IMR-90 (cell line): ENCODE data around the gene STT3A. TPM values are rescaled to one million over a fixed set of nuclear protein-coding genes. Genes with fewer than 3 reads are reported as not detected.

Experiments used
- ATAC-seq: fragments of 200-7000 bp; cut with Tn5 transposase; 2 replicates; pipeline ENCODE4 v1.9.1; 2020; ENCODE audit warnings: low read depth, mild to moderate bottlenecking, moderate library complexity
- BruUV-seq: library from RNA; stranded (reverse); fragments of 400-500 nt; replicated peaks from 2 replicates; lab custom pipeline; 2021; lab: Mats Ljungman, UMichigan
- CTCF ChIA-PET: fragments of 300-600 bp; formaldehyde crosslinking; extraction: SDS; loops from one replicate; lab custom pipeline; 2021; ENCODE audit warnings: antibody characterized with exemption; lab: Yijun Ruan, JAX
- POLR2A ChIA-PET: fragments of 300-600 bp; sonication (Branson Sonifier 250); formaldehyde crosslinking; loops from one replicate; lab custom pipeline; 2022; ENCODE audit warnings: antibody characterized with exemption; ENCODE audit not compliant: unreplicated experiment; lab: Charles Lee
- DNase-seq: peaks from one replicate; pipeline ENCODE4 v3.0.0; 2013
- H2AFZ ChIP-seq: replicated peaks from 2 replicates; pipeline ENCODE3; 2013; ENCODE audit warnings: low read length, mild to moderate bottlenecking; ENCODE audit not compliant: poor library complexity
- H2AK5ac ChIP-seq: 2 replicates; pipeline ENCODE4 v1.6.1; 2013; ENCODE audit warnings: low read depth, low read length, inconsistent platforms
- H2AK9ac ChIP-seq: replicated peaks from 2 replicates; pipeline ENCODE3; 2013; ENCODE audit warnings: mild to moderate bottlenecking, low read depth, low read length, moderate library complexity; ENCODE audit not compliant: poor library complexity
- H2BK120ac ChIP-seq: 2 replicates; pipeline ENCODE4 v1.6.1; 2013; ENCODE audit warnings: low read depth, low read length, inconsistent platforms
- H2BK15ac ChIP-seq: 3 replicates; pipeline ENCODE4 v1.6.1; 2013; ENCODE audit warnings: low read depth, low read length, inconsistent platforms
- H2BK20ac ChIP-seq: 2 replicates; pipeline ENCODE4 v1.6.1; 2013; ENCODE audit warnings: low read depth, mild to moderate bottlenecking, inconsistent platforms, low read length, moderate library complexity
- H2BK5ac ChIP-seq: 2 replicates; pipeline ENCODE4 v1.6.1; 2013; ENCODE audit warnings: mild to moderate bottlenecking, low read depth, low read length, inconsistent platforms; ENCODE audit not compliant: poor library complexity, severe bottlenecking
- H3K14ac ChIP-seq: replicated peaks from 2 replicates; pipeline ENCODE4 v1.6.1; 2013; ENCODE audit warnings: low read depth, low read length, inconsistent platforms
- H3K18ac ChIP-seq: 2 replicates; pipeline ENCODE4 v1.6.1; 2013; ENCODE audit warnings: low read depth, low read length, control low read depth
- H3K23ac ChIP-seq: 2 replicates; pipeline ENCODE4 v1.6.1; 2013; ENCODE audit warnings: low read depth, low read length, inconsistent platforms
- H3K27ac ChIP-seq: 2 replicates; pipeline ENCODE4 v1.5.1; 2013; ENCODE audit warnings: mild to moderate bottlenecking, control low read depth, low read length; ENCODE audit not compliant: insufficient read depth
- H3K27me3 ChIP-seq: 2 replicates; pipeline ENCODE4 v1.6.1; 2013; ENCODE audit warnings: low read length; ENCODE audit not compliant: control insufficient read depth, insufficient read depth
- H3K36me3 ChIP-seq: 2 replicates; pipeline ENCODE4 v1.6.1; 2013; ENCODE audit warnings: low read length, mixed read lengths; ENCODE audit not compliant: control insufficient read depth, insufficient read depth
- H3K4ac ChIP-seq: 2 replicates; pipeline ENCODE4 v1.6.1; 2013; ENCODE audit warnings: low read depth, low read length, inconsistent platforms
- H3K4me1 ChIP-seq: 2 replicates; pipeline ENCODE4 v1.6.1; 2013; ENCODE audit warnings: low read length, mixed read lengths; ENCODE audit not compliant: control insufficient read depth, insufficient read depth
- H3K4me2 ChIP-seq: 2 replicates; pipeline ENCODE4 v1.6.1; 2013; ENCODE audit warnings: low read depth, mild to moderate bottlenecking, control low read depth, low read length, moderate library complexity
- H3K4me3 ChIP-seq: 2 replicates; pipeline ENCODE4 v1.5.1; 2013; ENCODE audit warnings: low read depth, mild to moderate bottlenecking, control low read depth, low read length, moderate library complexity; ENCODE audit not compliant: insufficient read depth
- H3K56ac ChIP-seq: 2 replicates; pipeline ENCODE4 v1.6.1; 2013; ENCODE audit warnings: low read length, inconsistent platforms; ENCODE audit not compliant: insufficient read depth; ENCODE audit errors: extremely low read depth
- H3K79me1 ChIP-seq, 2 experiments: 2 replicates each; pipeline ENCODE4 v1.6.1; 2013; ENCODE audit warnings: low read length in 2 of 2, inconsistent platforms in 1 of 2, low read depth in 1 of 2
- H3K9ac ChIP-seq: 2 replicates; pipeline ENCODE4 v1.6.1; 2013; ENCODE audit warnings: low read depth, low read length, control low read depth
- H3K9me1 ChIP-seq: 2 replicates; pipeline ENCODE4 v1.6.1; 2013; ENCODE audit warnings: low read length, inconsistent platforms; ENCODE audit not compliant: insufficient read depth
- H3K9me3 ChIP-seq: 2 replicates; pipeline ENCODE4 v1.6.1; 2013; ENCODE audit warnings: low read length; ENCODE audit not compliant: control insufficient read depth, insufficient read depth
- H4K20me1 ChIP-seq: 2 replicates; pipeline ENCODE4 v1.6.1; 2013; ENCODE audit warnings: low read length, inconsistent platforms; ENCODE audit not compliant: insufficient read depth
- H4K5ac ChIP-seq: 2 replicates; pipeline ENCODE4 v1.6.1; 2013; ENCODE audit warnings: mild to moderate bottlenecking, low read depth, low read length, control low read depth
- H4K8ac ChIP-seq, 2 experiments: 2 replicates each; pipeline ENCODE4 v1.6.1; 2013; ENCODE audit warnings: low read depth in 2 of 2, low read length in 2 of 2, control low read depth in 1 of 2, inconsistent platforms in 1 of 2
- H4K91ac ChIP-seq: 2 replicates; pipeline ENCODE4 v1.6.1; 2013; ENCODE audit warnings: low read depth, low read length, inconsistent platforms; ENCODE audit not compliant: insufficient read depth
- CTCF ChIP-seq: conservative IDR thresholded peaks from 2 replicates; pipeline ENCODE4 v1.5.1; 2012; ENCODE audit warnings: mild to moderate bottlenecking, low read depth, low read length, improper control_type of control experiment
- ELK1 ChIP-seq: fragments of 150-350 bp; IDR thresholded peaks from 2 replicates; pipeline ENCODE4 v1.6.1; 2016; ENCODE audit warnings: low read depth, mild to moderate bottlenecking, low read length, moderate library complexity, borderline replicate concordance
- MXI1 ChIP-seq: IDR thresholded peaks from 2 replicates; pipeline ENCODE4 v1.6.1; 2012; ENCODE audit warnings: low read depth, mild to moderate bottlenecking, low read length, moderate library complexity, borderline replicate concordance
- POLR2A ChIP-seq: IDR thresholded peaks from 2 replicates; pipeline ENCODE4 v1.6.1; 2012; ENCODE audit warnings: mild to moderate bottlenecking, low read depth, low read length
- RCOR1 ChIP-seq: IDR thresholded peaks from 2 replicates; pipeline ENCODE4 v1.6.1; 2012; ENCODE audit warnings: mild to moderate bottlenecking, low read length, improper control_type of control experiment; ENCODE audit not compliant: insufficient replicate concordance
- WGBS, 2 experiments: methylation state at CpG; one replicate each; pipeline versions ENCODE4 v1.1.5 to v1.1.7; 2013; ENCODE audit warnings: missing lambda C conversion rate in 2 of 2; ENCODE audit not compliant: insufficient read length in 1 of 2; ENCODE audit errors: extremely low coverage in 2 of 2; 5-methylcytosine and 5-hydroxymethylcytosine counted together
- dilution Hi-C: fragments of 300-500 bp; cut with HindIII; formaldehyde crosslinking; loops from one replicate; pipeline ENCODE4 v1.14.3; 2018; ENCODE audit warnings: low sequenced_read_pairs; ENCODE audit not compliant: unreplicated experiment
- in situ Hi-C: fragments of 300-500 bp; cut with MboI; formaldehyde crosslinking; loops from 3 replicates; pipeline ENCODE4 v1.14.3; 2019; ENCODE audit warnings: low sequenced_read_pairs, inconsistent platforms, mixed read lengths
- intact Hi-C: fragments of 100-400 bp; cut with micrococcal nuclease; formaldehyde crosslinking; loops from 2 replicates; pipeline ENCODE4 v1.10.0; 2022
- polyA plus RNA-seq, 3 experiments: library from polyadenylated mRNA; depleted of rRNA; stranded (reverse); fragments of >200 nt; gene quantifications; 2 replicates each; pipeline ENCODE4 v1.2.3, GENCODE V29; 2012; ENCODE audit warnings: low replicate concordance in 1 of 3
- total RNA-seq: library from RNA; depleted of rRNA; stranded (reverse); fragments of >200 nt; gene quantifications from 2 replicates; pipeline ENCODE4 v1.2.3, GENCODE V29; 2012

The STT3A gene
- total and polyA plus RNA-seq, 2 of the 4 experiments (the other 2 are of a cell fraction) = 180 to 387 TPM

DNA sequence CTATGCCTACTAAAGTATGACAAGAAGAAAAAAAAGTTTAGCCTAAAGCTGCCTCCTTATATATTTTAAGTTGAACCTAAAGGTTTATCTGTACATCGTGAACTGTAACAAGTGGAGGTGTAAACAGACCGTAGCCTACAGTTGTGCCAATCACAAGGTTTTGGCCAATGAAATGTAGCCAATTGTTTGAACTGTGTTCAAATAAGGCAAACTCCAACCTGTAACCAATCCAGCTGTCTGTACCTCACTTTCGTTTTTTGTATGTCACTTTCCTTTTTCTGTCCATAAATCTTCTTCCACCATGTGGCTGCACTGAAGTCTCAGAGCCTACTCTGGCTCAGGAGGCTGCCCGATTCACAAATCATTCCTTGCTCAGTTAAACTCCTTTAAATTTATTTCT lies 30.2 kb upstream of the STT3A start:
- in situ Hi-C loops (no loop called here), dilution Hi-C loops (no loop called here), intact Hi-C loops (loop anchor here (10.0 kb wide), 1 partner anchor 598 kb away; no protein-coding TSS in a partner anchor)
- Histone ChIP-seq H3K9me3 (no peaks in the 10 kb centered on the region), H3K36me3 (no peaks in the 10 kb centered on the region), H3K23ac (no peak overlapping the region), H3K56ac (no peak overlapping the region), H3K9me1 (no peaks in the 10 kb centered on the region), H3K14ac (no peak overlapping the region), H3K27me3 (no peaks in the 10 kb centered on the region; the same call in 1 of the 2 replicates), H3K18ac (no peak overlapping the region), H2AFZ (no peak overlapping the region), H3K4ac (no peak overlapping the region), H4K8ac (no peak overlapping the region), H2BK5ac (no peak overlapping the region), H3K4me2 (no peak overlapping the region), H3K27ac (no peak overlapping the region), H3K9ac (no peak overlapping the region), H3K4me3 (no peak overlapping the region), H2AK5ac (no peak overlapping the region), H4K20me1 (no peaks in the 10 kb centered on the region), H4K91ac (no peak overlapping the region), H4K5ac (no peak overlapping the region), H3K4me1 (no peaks in the 10 kb centered on the region), H2BK20ac (no peak overlapping the region), H3K79me1 (no peaks in the 10 kb centered on the region), H2AK9ac (no peak overlapping the region), H2BK120ac (no peak overlapping the region), H2BK15ac (no peak overlapping the region)
- TF ChIP-seq RCOR1 = no peak
- TF ChIP-seq POLR2A = no peak
- TF ChIP-seq ELK1 = no peak
- no peak for TF ChIP-seq CTCF
- TF ChIP-seq MXI1 = no peak
- ChIA-PET CTCF (no interaction called here), POLR2A (no interaction called here)
- no peak for DNase-seq
- 0% methylated on average over 1 of the region's 4 CpGs; no CpG with 5 or more reads in 1 of the 2 experiments for WGBS, 2 experiments
- no peak for ATAC-seq
- no TSS peak for BruUV-seq
